ENCODE measurements around the gene ENTPD6. TPM values are rescaled to one million over a fixed set of nuclear protein-coding genes. Genes with fewer than 3 reads are reported as not detected.
A peak's percentile ranks its signal among the peaks of the same experiment; 100 is the strongest.

Gene ENTPD6
- total RNA-seq, 2 donors from 2014 or later = 55.3 to 58.7 TPM

GRCh38 chr20:25217161-25218108, 21.9 kb downstream of the ENTPD6 start:
- no peak overlapping the region for H3K4me3 Mint-ChIP-seq
- no peaks in the 10 kb centered on the region for H3K27me3 Mint-ChIP-seq (ENCODE audit: low read depth)
- H3K4me1 Mint-ChIP-seq (ENCODE audit: low read depth) = no peaks in the 10 kb centered on the region
- H3K9me3 Mint-ChIP-seq = no peaks in the 10 kb centered on the region
- ATAC-seq (replicated peaks in 1 of 2) (no peak), DNase-seq (no peak)
- no peak overlapping the region for H3K27ac Mint-ChIP-seq
- H3K36me3 Mint-ChIP-seq (ENCODE audit: insufficient read depth in 2 of 2) = peaks cover 0 to 2% of the 10 kb centered on the region in 2 donors

GRCh38 chr20:25218109-25218486, 22.6 kb downstream of the ENTPD6 start:
- DNase-seq (no peak), ATAC-seq (replicated peaks in 1 of 2) (no peak)
- H3K27me3 Mint-ChIP-seq (ENCODE audit: low read depth) = no peaks in the 10 kb centered on the region
- peaks cover 2% of the 10 kb centered on the region for H3K4me1 Mint-ChIP-seq (ENCODE audit: low read depth)
- peaks cover 0 to 2% of the 10 kb centered on the region in 2 donors for H3K36me3 Mint-ChIP-seq (ENCODE audit: insufficient read depth in 2 of 2)
- no peak overlapping the region for H3K4me3 Mint-ChIP-seq
- H3K27ac Mint-ChIP-seq = no peak overlapping the region
- no peaks in the 10 kb centered on the region for H3K9me3 Mint-ChIP-seq

- DNase-seq (no peak), ATAC-seq (replicated peaks in 1 of 2) (no peak)
- Mint-ChIP-seq H3K9me3 (no peaks in the 10 kb centered on the region), H3K4me3 (no peak overlapping the region), H3K4me1 (ENCODE audit: low read depth) (peaks cover 6% of the 10 kb centered on the region), H3K27me3 (ENCODE audit: low read depth) (no peaks in the 10 kb centered on the region), H3K36me3 (ENCODE audit: insufficient read depth in 2 of 2) (peaks cover 0 to 2% of the 10 kb centered on the region in 2 donors), H3K27ac (no peak overlapping the region)
These were observed 23.0 kb downstream of the ENTPD6 start for GRCh38 chr20:25218492-25218891.

- Mint-ChIP-seq H3K27ac (no peak overlapping the region), H3K36me3 (ENCODE audit: insufficient read depth in 2 of 2) (peaks cover 0 to 2% of the 10 kb centered on the region in 2 donors), H3K4me3 (no peak overlapping the region), H3K9me3 (no peaks in the 10 kb centered on the region), H3K27me3 (ENCODE audit: low read depth) (no peaks in the 10 kb centered on the region), H3K4me1 (ENCODE audit: low read depth) (peaks cover 11% of the 10 kb centered on the region)
- DNase-seq = no peak
- ATAC-seq (replicated peaks in 1 of 2) = no peak
These were observed 23.9 kb downstream of the ENTPD6 start for GRCh38 chr20:25219365-25219764.

GRCh38 chr20:25220021-25220730, 24.7 kb downstream of the ENTPD6 start:
- H3K9me3 Mint-ChIP-seq = no peaks in the 10 kb centered on the region
- no peaks in the 10 kb centered on the region for H3K27me3 Mint-ChIP-seq (ENCODE audit: low read depth)
- no peak for ATAC-seq (replicated peaks in 1 of 2)
- H3K4me3 Mint-ChIP-seq = no peak overlapping the region
- H3K27ac Mint-ChIP-seq = no peak overlapping the region
- H3K4me1 Mint-ChIP-seq (ENCODE audit: low read depth) = peaks cover 11% of the 10 kb centered on the region
- DNase-seq = peak in 1 of 2 donors; percentile 12
- H3K36me3 Mint-ChIP-seq (ENCODE audit: insufficient read depth in 2 of 2) = peaks cover 0 to 2% of the 10 kb centered on the region in 2 donors

GRCh38 chr20:25220810-25221591, 25.5 kb downstream of the ENTPD6 start:
- H3K4me1 Mint-ChIP-seq (ENCODE audit: low read depth) = peaks cover 11% of the 10 kb centered on the region
- DNase-seq = no peak
- no peak for ATAC-seq (replicated peaks in 1 of 2)

GRCh38 chr20:25221592-25222460, 26.3 kb downstream of the ENTPD6 start:
- Mint-ChIP-seq H3K36me3 (ENCODE audit: insufficient read depth in 2 of 2) (peaks cover 0 to 2% of the 10 kb centered on the region in 2 donors), H3K27me3 (ENCODE audit: low read depth) (no peaks in the 10 kb centered on the region), H3K27ac (no peak overlapping the region), H3K4me1 (ENCODE audit: low read depth) (peaks cover 11% of the 10 kb centered on the region), H3K9me3 (no peaks in the 10 kb centered on the region), H3K4me3 (no peak overlapping the region)
- DNase-seq (no peak), ATAC-seq (replicated peaks in 1 of 2) (no peak)

More at GRCh38 chr20:25220810-25221591, 25.5 kb downstream of the ENTPD6 start:
- Mint-ChIP-seq H3K27ac (no peak overlapping the region), H3K4me3 (no peak overlapping the region), H3K9me3 (no peaks in the 10 kb centered on the region), H3K36me3 (ENCODE audit: insufficient read depth in 2 of 2) (peaks cover 0 to 3% of the 10 kb centered on the region in 2 donors), H3K27me3 (ENCODE audit: low read depth) (no peaks in the 10 kb centered on the region)

GRCh38 chr20:25222461-25223178, 27.1 kb downstream of the ENTPD6 start:
- H3K27me3 Mint-ChIP-seq (ENCODE audit: low read depth) = no peaks in the 10 kb centered on the region
- DNase-seq (no peak), ATAC-seq (replicated peaks in 1 of 2) (no peak)
- no peak overlapping the region for H3K4me3 Mint-ChIP-seq
- H3K9me3 Mint-ChIP-seq = no peaks in the 10 kb centered on the region
- peaks cover 11% of the 10 kb centered on the region for H3K4me1 Mint-ChIP-seq (ENCODE audit: low read depth)
- H3K36me3 Mint-ChIP-seq (ENCODE audit: insufficient read depth in 2 of 2) = peaks cover 0 to 4% of the 10 kb centered on the region in 2 donors
- H3K27ac Mint-ChIP-seq = no peak overlapping the region

- Mint-ChIP-seq H3K36me3 (ENCODE audit: insufficient read depth in 2 of 2) (peaks cover 0 to 4% of the 10 kb centered on the region in 2 donors), H3K27me3 (ENCODE audit: low read depth) (no peaks in the 10 kb centered on the region), H3K9me3 (no peaks in the 10 kb centered on the region), H3K27ac (no peak overlapping the region), H3K4me3 (no peak overlapping the region), H3K4me1 (ENCODE audit: low read depth) (peaks cover 11% of the 10 kb centered on the region)
- peak; percentile 95 to 98 for ATAC-seq (replicated peaks in 1 of 2)
- DNase-seq = peak; percentile 72 to 76
These were observed 27.7 kb downstream of the ENTPD6 start for GRCh38 chr20:25223179-25223661.

- Mint-ChIP-seq H3K4me1 (ENCODE audit: low read depth) (peaks cover 11% of the 10 kb centered on the region), H3K4me3 (no peak overlapping the region), H3K27ac (no peak overlapping the region), H3K36me3 (ENCODE audit: insufficient read depth in 2 of 2) (peaks cover 0 to 4% of the 10 kb centered on the region in 2 donors), H3K27me3 (ENCODE audit: low read depth) (no peaks in the 10 kb centered on the region), H3K9me3 (no peaks in the 10 kb centered on the region)
- ATAC-seq (replicated peaks in 1 of 2) = no peak
- no peak for DNase-seq
These were observed 28.5 kb downstream of the ENTPD6 start for GRCh38 chr20:25223765-25224720.

GRCh38 chr20:25224941-25225340, 29.4 kb downstream of the ENTPD6 start:
- no peak overlapping the region for H3K4me3 Mint-ChIP-seq
- H3K4me1 Mint-ChIP-seq (ENCODE audit: low read depth) = peaks cover 11% of the 10 kb centered on the region
- H3K27ac Mint-ChIP-seq = no peak overlapping the region
- ATAC-seq (replicated peaks in 1 of 2) (no peak), DNase-seq (no peak)
- H3K27me3 Mint-ChIP-seq (ENCODE audit: low read depth) = no peaks in the 10 kb centered on the region
- peaks cover 0 to 4% of the 10 kb centered on the region in 2 donors for H3K36me3 Mint-ChIP-seq (ENCODE audit: insufficient read depth in 2 of 2)
- H3K9me3 Mint-ChIP-seq = no peaks in the 10 kb centered on the region

Data from activated T-cell treated with anti-CD3 and anti-CD28 coated beads, Interleukin-2, amount 50 U/mL, for 72 hours (primary cell).